SK-N-SH treated with all-trans-retinoic acid at 6 μM for 48 hours (cell line): Measurements from ENCODE around the gene DNASE1L2.
A peak's percentile ranks its signal among the peaks of the same experiment; 100 is the strongest.

Experiments used
- ATAC-seq: fragments of 200-7000 bp; cut with Tn5 transposase; 3 replicates; pipeline ENCODE4 v1.9.1; 2020; ENCODE audit warnings: mild to moderate bottlenecking, moderate library complexity
- ARNTL ChIP-seq: fragments of 450-650 bp; formaldehyde crosslinking; IDR thresholded peaks from 2 replicates; pipeline ENCODE4 v1.5.0; 2020; ENCODE audit warnings: low read depth, mild to moderate bottlenecking, moderate library complexity, borderline replicate concordance
- BACH2 ChIP-seq: fragments of 250-450 bp; sonication (Bioruptor Pico); IDR thresholded peaks from 2 replicates; pipeline ENCODE4 v1.9.0; 2021; ENCODE audit warnings: mild to moderate bottlenecking, borderline replicate concordance
- CREB5 ChIP-seq: fragments of 250-450 bp; sonication (Bioruptor Pico); IDR thresholded peaks from 2 replicates; pipeline ENCODE4 v1.5.1; 2020; ENCODE audit warnings: low read depth, mild to moderate bottlenecking, moderate library complexity
- CSDC2 ChIP-seq: fragments of 250-450 bp; sonication (Bioruptor Pico); IDR thresholded peaks from 2 replicates; pipeline ENCODE4 v1.5.0; 2020; ENCODE audit warnings: mild to moderate bottlenecking, moderate library complexity
- CSRNP3 ChIP-seq: fragments of 250-450 bp; sonication (Bioruptor Pico); IDR thresholded peaks from 2 replicates; pipeline ENCODE4 v1.5.1; 2021; ENCODE audit warnings: mild to moderate bottlenecking, moderate library complexity
- GLIS3 ChIP-seq: fragments of 250-450 bp; sonication (Bioruptor Pico); IDR thresholded peaks from 2 replicates; pipeline ENCODE4 v1.5.0; 2020; ENCODE audit warnings: mild to moderate bottlenecking, moderate library complexity
- ISL1 ChIP-seq: fragments of 250-450 bp; sonication (Bioruptor Pico); IDR thresholded peaks from 2 replicates; pipeline ENCODE4 v2.1.2; 2022; ENCODE audit warnings: mild to moderate bottlenecking, moderate library complexity
- PATZ1 ChIP-seq: fragments of 250-450 bp; sonication (Bioruptor Pico); IDR thresholded peaks from 2 replicates; pipeline ENCODE4 v1.8.0; 2020; ENCODE audit warnings: mild to moderate bottlenecking, moderate library complexity, borderline replicate concordance
- POU6F1 ChIP-seq: fragments of 250-450 bp; sonication (Bioruptor Pico); IDR thresholded peaks from 2 replicates; pipeline ENCODE4 v1.8.0; 2021; ENCODE audit warnings: low read depth, mild to moderate bottlenecking, moderate library complexity, borderline replicate concordance
- PPARA ChIP-seq: fragments of 250-450 bp; sonication (Bioruptor Pico); IDR thresholded peaks from 2 replicates; pipeline ENCODE4 v1.5.0; 2020; ENCODE audit warnings: mild to moderate bottlenecking, borderline replicate concordance
- RARB ChIP-seq: fragments of 250-450 bp; sonication (Bioruptor Pico); IDR thresholded peaks from 2 replicates; pipeline ENCODE4 v1.8.0; 2021; ENCODE audit warnings: mild to moderate bottlenecking, moderate library complexity
- SNAI2 ChIP-seq: fragments of 250-450 bp; sonication (Bioruptor Pico); IDR thresholded peaks from 2 replicates; pipeline ENCODE4 v1.5.0; 2020; ENCODE audit warnings: mild to moderate bottlenecking, moderate library complexity
- TCF4 ChIP-seq: fragments of 250-450 bp; sonication (Bioruptor Pico); IDR thresholded peaks from 2 replicates; pipeline ENCODE4 v1.8.0; 2021; ENCODE audit warnings: mild to moderate bottlenecking, moderate library complexity, borderline replicate concordance
- TOX ChIP-seq: fragments of 250-450 bp; sonication (Bioruptor Pico); IDR thresholded peaks from 2 replicates; pipeline ENCODE4 v1.8.0; 2021; ENCODE audit warnings: mild to moderate bottlenecking, moderate library complexity, borderline replicate concordance
- TSHZ2 ChIP-seq: fragments of 250-450 bp; sonication (Bioruptor Pico); IDR thresholded peaks from 2 replicates; pipeline ENCODE4 v1.5.0; 2020; ENCODE audit warnings: mild to moderate bottlenecking, moderate library complexity
- ZFP3 ChIP-seq: fragments of 250-450 bp; sonication (Bioruptor Pico); IDR thresholded peaks from 2 replicates; pipeline ENCODE4 v1.5.0; 2020; ENCODE audit warnings: mild to moderate bottlenecking, moderate library complexity
- ZFP30 ChIP-seq: fragments of 450-650 bp; formaldehyde crosslinking; IDR thresholded peaks from 2 replicates; pipeline ENCODE4 v1.5.0; 2022; ENCODE audit warnings: mild to moderate bottlenecking, moderate library complexity
- ZNF565 ChIP-seq: fragments of 450-650 bp; formaldehyde crosslinking; conservative IDR thresholded peaks from 2 replicates; pipeline ENCODE4 v1.5.0; 2020; ENCODE audit warnings: low read depth, mild to moderate bottlenecking, moderate library complexity
- ZNF70 ChIP-seq: fragments of 450-650 bp; formaldehyde crosslinking; IDR thresholded peaks from 2 replicates; pipeline ENCODE4 v1.5.0; 2020; ENCODE audit warnings: mild to moderate bottlenecking, moderate library complexity
- ZNF8 ChIP-seq: fragments of 450-650 bp; formaldehyde crosslinking; IDR thresholded peaks from 2 replicates; pipeline ENCODE4 v1.5.0; 2020; ENCODE audit warnings: mild to moderate bottlenecking, moderate library complexity

DNASE1L2 gene

GRCh38 chr16:2244926-2245795, 8.9 kb downstream of the DNASE1L2 start:
- no peak for ATAC-seq

GRCh38 chr16:2246301-2246885, 10.1 kb downstream of the DNASE1L2 start:
- ATAC-seq, result no peak
- TF ChIP-seq ZFP3 (no peak), ISL1 (CRISPR knock-in tag) (no peak), ZFP30 (CRISPR knock-in tag) (no peak), BACH2 (no peak), ZNF565 (CRISPR knock-in tag) (no peak), TCF4 (no peak), TOX (no peak), PPARA (no peak), CSDC2 (CRISPR knock-in tag) (no peak), TSHZ2 (CRISPR knock-in tag) (no peak), RARB (CRISPR knock-in tag) (no peak), CSRNP3 (CRISPR knock-in tag) (no peak), SNAI2 (CRISPR knock-in tag) (no peak), GLIS3 (CRISPR knock-in tag) (no peak), CREB5 (CRISPR knock-in tag) (no peak), ARNTL (no peak), ZNF8 (CRISPR knock-in tag) (no peak)

More at GRCh38 chr16:2244926-2245795, 8.9 kb downstream of the DNASE1L2 start:
- TF ChIP-seq RARB (CRISPR knock-in tag), result no peak
- TF ChIP-seq TCF4, result no peak
- no peak for TF ChIP-seq ARNTL
- no peak for TF ChIP-seq BACH2
- TF ChIP-seq PATZ1 (CRISPR knock-in tag), result no peak
- no peak for TF ChIP-seq ZNF70 (CRISPR knock-in tag)
- TF ChIP-seq ZNF565 (CRISPR knock-in tag), result no peak

GRCh38 chr16:2250652-2251295, 14.5 kb downstream of the DNASE1L2 start:
- ATAC-seq, result peak; percentile 4
- TF ChIP-seq BACH2, result no peak
- no peak for TF ChIP-seq SNAI2 (CRISPR knock-in tag)
- no peak for TF ChIP-seq RARB (CRISPR knock-in tag)
- TF ChIP-seq ARNTL, result no peak
- TF ChIP-seq POU6F1 (CRISPR knock-in tag), result no peak
